DND-41 (cell line): Measurements from ENCODE around the gene LILRB5.

Experiments
- ATAC-seq: fragments of 200-7000 bp; cut with Tn5 transposase; 3 replicates; pipeline ENCODE4 v1.9.1; 2021; ENCODE audit warnings: low read depth; ENCODE audit not compliant: insufficient read depth
- DNase-seq: peaks from one replicate; pipeline ENCODE4 v3.0.0-alpha.2; 2020
- H2AFZ ChIP-seq: 2 replicates; pipeline ENCODE4 v1.6.0; 2012; ENCODE audit warnings: low read depth, low read length
- H3K27ac ChIP-seq: 2 replicates; pipeline ENCODE4 v1.5.1; 2012; ENCODE audit warnings: low read length, inconsistent platforms
- H3K27me3 ChIP-seq: fragments of 200-600 bp; sonication (generic); 2 replicates; pipeline ENCODE4 v1.6.0; 2012; ENCODE audit warnings: low read length, mild to moderate bottlenecking, inconsistent platforms; ENCODE audit not compliant: insufficient read depth, poor library complexity
- H3K36me3 ChIP-seq: 2 replicates; pipeline ENCODE4 v1.5.1; 2012; ENCODE audit warnings: low read length, inconsistent platforms; ENCODE audit not compliant: insufficient read depth
- H3K4me1 ChIP-seq: 2 replicates; pipeline ENCODE4 v1.5.1; 2012; ENCODE audit warnings: mild to moderate bottlenecking, low read length; ENCODE audit not compliant: insufficient read depth
- H3K4me2 ChIP-seq: 2 replicates; pipeline ENCODE4 v1.6.0; 2012; ENCODE audit warnings: mild to moderate bottlenecking, moderate library complexity, low read length, inconsistent platforms; ENCODE audit not compliant: insufficient read depth
- H3K4me3 ChIP-seq, 2 experiments: fragments of 200-600 bp in 1 of 2; shearing (Covaris generic) in 1 of 2; 2 replicates each; pipeline ENCODE4 v1.5.1; 2012 to 2016; ENCODE audit warnings: inconsistent platforms in 2 of 2, low read length in 2 of 2, mild to moderate bottlenecking in 2 of 2, low read depth in 1 of 2, moderate library complexity in 1 of 2
- H3K79me2 ChIP-seq: 2 replicates; pipeline ENCODE4 v1.6.0; 2012; ENCODE audit warnings: low read length, inconsistent platforms; ENCODE audit not compliant: insufficient read depth
- H3K9ac ChIP-seq: 2 replicates; pipeline ENCODE4 v1.6.0; 2012; ENCODE audit warnings: low read depth, mild to moderate bottlenecking, inconsistent platforms, low read length, moderate library complexity
- H3K9me3 ChIP-seq: 2 replicates; pipeline ENCODE4 v1.5.1; 2012; ENCODE audit warnings: low read length, moderate library complexity, mild to moderate bottlenecking, inconsistent platforms; ENCODE audit not compliant: insufficient read depth, severe bottlenecking
- H4K20me1 ChIP-seq: 2 replicates; pipeline ENCODE4 v1.6.0; 2012; ENCODE audit warnings: low read length; ENCODE audit not compliant: insufficient read depth
- CTCF ChIP-seq: IDR thresholded peaks from 2 replicates; pipeline ENCODE4 v1.5.1; 2012; ENCODE audit warnings: borderline replicate concordance, low read length, moderate library complexity, mild to moderate bottlenecking; ENCODE audit not compliant: poor library complexity, severe bottlenecking; ENCODE audit errors: extremely low read depth
- EZH2 ChIP-seq: IDR thresholded peaks from 3 replicates; pipeline ENCODE4 v1.6.1; 2012; ENCODE audit warnings: borderline replicate concordance, low read depth, mild to moderate bottlenecking, moderate library complexity, low read length, inconsistent platforms; ENCODE audit not compliant: severe bottlenecking

The LILRB5 gene

GRCh38 chr19:54257116-54257480 is at the start of gene LILRB5:
Gene LILRB5, minus strand, starts transcription at chr19:54257273. Its CDS starts 80 bp downstream, at chr19:54257193.
- Histone ChIP-seq H3K4me3 (no peak within 1 kb of the TSS), H3K79me2 (no peaks in the 10 kb centered on the region), H3K4me1 (no peaks in the 10 kb centered on the region), H3K27me3 (no peaks in the 10 kb centered on the region), H3K4me2 (no peak within 1 kb of the TSS), H3K36me3 (no peaks in the 10 kb centered on the region), H4K20me1 (0 out of 2 replicates have a peak, but pooled peaks cover 2% of the 10 kb centered on the region), H3K9ac (no peak within 1 kb of the TSS), H2AFZ (no peak within 1 kb of the TSS), H3K9me3 (no peaks in the 10 kb centered on the region), H3K27ac (no peak within 1 kb of the TSS)
- TF ChIP-seq EZH2, result no peak
- TF ChIP-seq CTCF, result no peak
- DNase-seq (no peak), ATAC-seq (no peak)

GRCh38 chr19:54305141-54305540 is 48.1 kb upstream of the LILRB5 start:
- Histone ChIP-seq H3K79me2 (no peaks in the 10 kb centered on the region), H4K20me1 (no peaks in the 10 kb centered on the region), H3K36me3 (no peaks in the 10 kb centered on the region), H3K4me1 (no peaks in the 10 kb centered on the region), H2AFZ (no peak overlapping the region), H3K27me3 (no peaks in the 10 kb centered on the region), H3K9me3 (no peaks in the 10 kb centered on the region), H3K4me3 (no peak overlapping the region), H3K4me2 (no peak overlapping the region), H3K9ac (no peak overlapping the region), H3K27ac (no peak overlapping the region)
- TF ChIP-seq EZH2 (no peak), CTCF (no peak)
- DNase-seq (no peak), ATAC-seq (no peak)

- H2AFZ ChIP-seq, result no peak overlapping the region
- ATAC-seq (no peak), DNase-seq (no peak)
- no peaks in the 10 kb centered on the region for H3K79me2 ChIP-seq
- H3K27ac ChIP-seq, result no peak overlapping the region
- H3K4me2 ChIP-seq, result no peak overlapping the region
- TF ChIP-seq CTCF, result no peak
- TF ChIP-seq EZH2, result no peak
- no peaks in the 10 kb centered on the region for H3K27me3 ChIP-seq
- 0 out of 2 replicates have a peak, but pooled peaks cover 7% of the 10 kb centered on the region for H4K20me1 ChIP-seq
- H3K4me1 ChIP-seq, result no peaks in the 10 kb centered on the region
- H3K4me3 ChIP-seq, result no peak overlapping the region
- H3K9ac ChIP-seq, result no peak overlapping the region
- no peaks in the 10 kb centered on the region for H3K36me3 ChIP-seq
- no peaks in the 10 kb centered on the region for H3K9me3 ChIP-seq
Observed at GRCh38 chr19:54302257-54302656, 45.2 kb upstream of the LILRB5 start.

GRCh38 chr19:54299515-54299914 is 42.4 kb upstream of the LILRB5 start:
- TF ChIP-seq CTCF (no peak), EZH2 (no peak)

More at GRCh38 chr19:54299515-54299914, 42.4 kb upstream of the LILRB5 start:
- H3K79me2 ChIP-seq, result no peaks in the 10 kb centered on the region
- no peaks in the 10 kb centered on the region for H3K36me3 ChIP-seq
- H3K27me3 ChIP-seq, result no peaks in the 10 kb centered on the region
- DNase-seq (no peak), ATAC-seq (no peak)
- no peak overlapping the region for H3K27ac ChIP-seq
- 0 out of 2 replicates have a peak, but pooled peaks cover 7% of the 10 kb centered on the region for H4K20me1 ChIP-seq
- H3K4me2 ChIP-seq, result no peak overlapping the region
- H2AFZ ChIP-seq, result no peak overlapping the region
- H3K9me3 ChIP-seq, result no peaks in the 10 kb centered on the region
- H3K9ac ChIP-seq, result no peak overlapping the region
- no peak overlapping the region for H3K4me3 ChIP-seq
- H3K4me1 ChIP-seq, result no peaks in the 10 kb centered on the region
